ENCODE results near the gene STX18. TPM values are rescaled to one million over a fixed set of nuclear protein-coding genes. Genes with fewer than 3 reads are reported as not detected.

STX18 gene
- total and polyA plus RNA-seq, 10 of the 15 experiments (the other 5 are each of a cell fraction or from before 2014, with no cell fraction given) = 8.2 to 46.6 (median 31.1) TPM

DNA sequence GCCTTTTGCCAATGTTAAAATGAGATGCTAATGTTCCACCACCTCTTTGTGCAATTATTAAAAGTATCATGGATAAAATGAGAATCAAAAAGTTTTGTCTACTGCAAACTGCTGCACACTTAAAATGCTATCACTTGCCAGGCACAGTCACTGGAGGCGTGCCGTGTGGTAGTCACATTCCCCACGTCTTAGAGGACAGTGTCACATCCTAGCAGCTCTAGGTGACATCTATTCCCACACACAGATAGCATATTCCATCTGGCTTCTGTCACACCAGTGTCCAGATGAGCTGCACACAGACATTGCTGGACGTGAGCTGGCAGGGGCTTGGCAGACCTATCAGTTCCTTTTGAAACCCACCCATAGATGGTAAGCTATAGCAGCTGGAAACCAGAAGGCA is 107.9 kb downstream of the STX18 start (continued):
- TF ChIP-seq, protein P1, sequence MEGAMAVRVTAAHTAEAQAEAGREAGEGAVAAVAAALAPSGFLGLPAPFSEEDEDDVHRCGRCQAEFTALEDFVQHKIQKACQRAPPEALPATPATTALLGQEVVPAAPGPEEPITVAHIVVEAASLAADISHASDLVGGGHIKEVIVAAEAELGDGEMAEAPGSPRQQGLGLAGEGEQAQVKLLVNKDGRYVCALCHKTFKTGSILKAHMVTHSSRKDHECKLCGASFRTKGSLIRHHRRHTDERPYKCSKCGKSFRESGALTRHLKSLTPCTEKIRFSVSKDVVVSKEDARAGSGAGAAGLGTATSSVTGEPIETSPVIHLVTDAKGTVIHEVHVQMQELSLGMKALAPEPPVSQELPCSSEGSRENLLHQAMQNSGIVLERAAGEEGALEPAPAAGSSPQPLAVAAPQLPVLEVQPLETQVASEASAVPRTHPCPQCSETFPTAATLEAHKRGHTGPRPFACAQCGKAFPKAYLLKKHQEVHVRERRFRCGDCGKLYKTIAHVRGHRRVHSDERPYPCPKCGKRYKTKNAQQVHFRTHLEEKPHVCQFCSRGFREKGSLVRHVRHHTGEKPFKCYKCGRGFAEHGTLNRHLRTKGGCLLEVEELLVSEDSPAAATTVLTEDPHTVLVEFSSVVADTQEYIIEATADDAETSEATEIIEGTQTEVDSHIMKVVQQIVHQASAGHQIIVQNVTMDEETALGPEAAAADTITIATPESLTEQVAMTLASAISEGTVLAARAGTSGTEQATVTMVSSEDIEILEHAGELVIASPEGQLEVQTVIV (IDR thresholded peaks at IDR 0.05; ENCODE audit: borderline replicate concordance, partially characterized antibody) = no peak
- TF ChIP-seq NFYB (IDR thresholded peaks at IDR 0.05; ENCODE audit: insufficient read depth, low read depth, low read length) = no peak

DNA sequence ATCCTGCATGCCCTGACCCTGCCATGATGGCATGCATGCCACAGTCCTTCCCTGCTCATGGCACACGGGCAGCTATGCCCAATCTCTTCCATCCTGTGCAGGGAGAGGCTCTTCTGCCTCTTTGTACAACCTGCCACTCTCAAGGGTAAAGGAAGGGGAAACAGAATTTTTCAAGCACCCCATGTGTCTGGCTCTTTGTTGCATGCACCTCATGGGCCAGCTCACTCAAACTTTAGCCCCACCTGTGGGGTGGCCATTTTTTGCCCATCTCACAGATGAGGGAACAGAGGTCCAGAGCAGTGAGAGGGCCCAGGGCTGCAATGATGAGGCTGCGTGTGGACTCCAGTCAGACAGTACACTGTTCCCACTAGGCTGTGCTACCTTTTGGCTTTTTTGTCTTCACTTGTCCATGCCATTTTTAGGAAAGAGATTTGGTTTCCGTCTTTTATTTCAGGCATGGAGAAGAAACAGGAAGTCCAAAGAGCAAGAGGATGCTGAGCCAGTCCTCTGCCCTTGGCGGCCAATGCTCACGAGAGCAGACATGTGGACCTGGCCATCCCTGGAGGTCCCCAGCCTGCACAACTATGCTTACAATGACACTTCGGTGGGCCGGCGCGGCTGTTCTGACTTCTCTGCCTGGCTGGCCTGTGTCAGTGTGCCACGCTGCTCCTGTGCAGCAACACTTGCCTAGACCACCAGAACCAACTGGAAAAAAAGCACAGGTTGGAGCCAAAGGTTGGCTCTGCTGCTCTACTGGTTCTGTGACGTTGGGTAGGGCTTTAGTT is 109.3 kb downstream of the STX18 start:
- TF ChIP-seq TAF1 (IDR thresholded peaks at IDR 0.05; ENCODE audit: borderline replicate concordance, low read depth, low read length) (no peak), KAT2A (conservative IDR thresholded peaks at IDR 0.05; ENCODE audit: control insufficient read depth, low read depth, low read length) (no peak), MTA2 (IDR thresholded peaks at IDR 0.05; ENCODE audit: low read depth) (no peak), RELA (IDR thresholded peaks at IDR 0.05; ENCODE audit: borderline replicate concordance, partially characterized antibody) (no peak), SUZ12 (IDR thresholded peaks at IDR 0.05; ENCODE audit: unreplicated experiment) (no peak), EGR1 (IDR thresholded peaks at IDR 0.05; ENCODE audit: borderline replicate concordance in 1 of 2, low read depth in 2 of 2, low read length in 2 of 2) (no peak), ATF7 (IDR thresholded peaks at IDR 0.05; ENCODE audit: low read depth) (no peak)
- TF ChIP-seq, protein P2, sequence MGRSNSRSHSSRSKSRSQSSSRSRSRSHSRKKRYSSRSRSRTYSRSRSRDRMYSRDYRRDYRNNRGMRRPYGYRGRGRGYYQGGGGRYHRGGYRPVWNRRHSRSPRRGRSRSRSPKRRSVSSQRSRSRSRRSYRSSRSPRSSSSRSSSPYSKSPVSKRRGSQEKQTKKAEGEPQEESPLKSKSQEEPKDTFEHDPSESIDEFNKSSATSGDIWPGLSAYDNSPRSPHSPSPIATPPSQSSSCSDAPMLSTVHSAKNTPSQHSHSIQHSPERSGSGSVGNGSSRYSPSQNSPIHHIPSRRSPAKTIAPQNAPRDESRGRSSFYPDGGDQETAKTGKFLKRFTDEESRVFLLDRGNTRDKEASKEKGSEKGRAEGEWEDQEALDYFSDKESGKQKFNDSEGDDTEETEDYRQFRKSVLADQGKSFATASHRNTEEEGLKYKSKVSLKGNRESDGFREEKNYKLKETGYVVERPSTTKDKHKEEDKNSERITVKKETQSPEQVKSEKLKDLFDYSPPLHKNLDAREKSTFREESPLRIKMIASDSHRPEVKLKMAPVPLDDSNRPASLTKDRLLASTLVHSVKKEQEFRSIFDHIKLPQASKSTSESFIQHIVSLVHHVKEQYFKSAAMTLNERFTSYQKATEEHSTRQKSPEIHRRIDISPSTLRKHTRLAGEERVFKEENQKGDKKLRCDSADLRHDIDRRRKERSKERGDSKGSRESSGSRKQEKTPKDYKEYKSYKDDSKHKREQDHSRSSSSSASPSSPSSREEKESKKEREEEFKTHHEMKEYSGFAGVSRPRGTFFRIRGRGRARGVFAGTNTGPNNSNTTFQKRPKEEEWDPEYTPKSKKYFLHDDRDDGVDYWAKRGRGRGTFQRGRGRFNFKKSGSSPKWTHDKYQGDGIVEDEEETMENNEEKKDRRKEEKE (IDR thresholded peaks at IDR 0.05) = no peak
- TF ChIP-seq, protein P3, sequence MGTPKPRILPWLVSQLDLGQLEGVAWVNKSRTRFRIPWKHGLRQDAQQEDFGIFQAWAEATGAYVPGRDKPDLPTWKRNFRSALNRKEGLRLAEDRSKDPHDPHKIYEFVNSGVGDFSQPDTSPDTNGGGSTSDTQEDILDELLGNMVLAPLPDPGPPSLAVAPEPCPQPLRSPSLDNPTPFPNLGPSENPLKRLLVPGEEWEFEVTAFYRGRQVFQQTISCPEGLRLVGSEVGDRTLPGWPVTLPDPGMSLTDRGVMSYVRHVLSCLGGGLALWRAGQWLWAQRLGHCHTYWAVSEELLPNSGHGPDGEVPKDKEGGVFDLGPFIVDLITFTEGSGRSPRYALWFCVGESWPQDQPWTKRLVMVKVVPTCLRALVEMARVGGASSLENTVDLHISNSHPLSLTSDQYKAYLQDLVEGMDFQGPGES (IDR thresholded peaks at IDR 0.05) = no peak
- H3K9me3 ChIP-seq (replicated peaks; ENCODE audit: control insufficient read depth, insufficient read depth, low read length) = no peaks in the 10 kb centered on the region
- ATAC-seq = no peak
- H3K27ac ChIP-seq (ENCODE audit: control insufficient read depth, insufficient read depth) = no peak overlapping the region
- H3K4me3 ChIP-seq = no peak overlapping the region
- intact Hi-C loops (cut with micrococcal nuclease; ENCODE audit: unreplicated experiment) = no loop called here
- SMC1A ChIA-PET (ENCODE audit: uncharacterized antibody, unreplicated experiment) = interaction anchor here (1.0 to 2.6 kb wide), 2 partner anchors 7 to 181 kb away, joined by 3 to 13 read pairs; no protein-coding TSS in a partner anchor
- DNase-seq (ENCODE audit: low read depth, low spot score) = no peak
- in situ Hi-C loops (cut with MboI) = no loop called here
- H3K4me1 ChIP-seq (ENCODE audit: control insufficient read depth, insufficient read depth, low read length) = no peaks in the 10 kb centered on the region
- WGBS (ENCODE audit: insufficient coverage, insufficient replicate concordance, low lambda C conversion rate, missing lambda C conversion rate) = 95% methylated on average over 11 of the region's 11 CpGs
- no peaks in the 10 kb centered on the region for H3K27me3 ChIP-seq (replicated peaks in 1 of 2; ENCODE audit: control insufficient read depth in 2 of 2, insufficient read depth in 2 of 2, low read length in 1 of 2)
- no peaks in the 10 kb centered on the region for H3K79me2 ChIP-seq (ENCODE audit: control insufficient read depth, insufficient read depth, low read length)
- no peaks in the 10 kb centered on the region for H4K20me1 ChIP-seq (ENCODE audit: control insufficient read depth, insufficient read depth)
- H3K9ac ChIP-seq (ENCODE audit: control insufficient read depth, insufficient read depth, low read length) = no peak overlapping the region
- CTCF ChIA-PET = interaction anchor here (0.6 to 1.5 kb wide), 3 partner anchors 172 to 451 kb away, joined by 3 to 4 read pairs (median 4); no protein-coding TSS in a partner anchor
- POLR2A ChIA-PET = no interaction called here
- RAD21 ChIA-PET (ENCODE audit: unreplicated experiment) = no interaction called here
- no peak overlapping the region for H2AFZ ChIP-seq (ENCODE audit: control insufficient read depth, low read depth, low read length)
- no peak for FAIRE-seq
- H3K4me2 ChIP-seq (ENCODE audit: control insufficient read depth, insufficient read depth) = no peak overlapping the region
- peaks cover 6 to 8% of the 10 kb centered on the region in 2 experiments; a peak in 3 of 4 replicates for H3K36me3 ChIP-seq (ENCODE audit: control insufficient read depth in 2 of 2, insufficient read depth in 2 of 2, low read length in 1 of 2)
- BruUV-seq (replicated peaks) = no TSS peak
